ENCODE measurements around the gene SPATS2.
"Not testable (repeated sequence)": the region's sequence is repeated elsewhere in the genome, so short reads cannot be mapped to it uniquely, and the experiment has no call there.

SPATS2 gene

DNA sequence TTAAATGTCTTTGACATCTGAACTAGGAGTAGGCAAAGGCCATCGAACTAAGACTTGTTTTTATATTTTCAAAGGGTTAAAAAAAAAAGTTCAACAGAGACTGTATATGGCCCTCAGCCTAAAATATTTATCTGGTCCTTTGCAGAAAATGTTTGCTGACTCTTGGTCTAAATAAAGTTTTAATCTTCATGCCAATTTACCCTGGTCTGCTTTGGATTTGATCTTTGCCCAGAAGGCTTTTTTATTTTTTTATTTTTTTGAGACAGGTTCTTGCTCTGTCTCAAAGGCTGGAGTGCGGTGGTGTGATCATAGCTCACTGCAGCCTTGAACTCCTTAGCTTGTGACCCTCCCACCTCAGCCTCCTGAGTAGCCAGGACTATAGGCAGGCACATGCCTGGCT, 47.1 kb downstream of the SPATS2 start:
- no peak for DNase-seq

DNA sequence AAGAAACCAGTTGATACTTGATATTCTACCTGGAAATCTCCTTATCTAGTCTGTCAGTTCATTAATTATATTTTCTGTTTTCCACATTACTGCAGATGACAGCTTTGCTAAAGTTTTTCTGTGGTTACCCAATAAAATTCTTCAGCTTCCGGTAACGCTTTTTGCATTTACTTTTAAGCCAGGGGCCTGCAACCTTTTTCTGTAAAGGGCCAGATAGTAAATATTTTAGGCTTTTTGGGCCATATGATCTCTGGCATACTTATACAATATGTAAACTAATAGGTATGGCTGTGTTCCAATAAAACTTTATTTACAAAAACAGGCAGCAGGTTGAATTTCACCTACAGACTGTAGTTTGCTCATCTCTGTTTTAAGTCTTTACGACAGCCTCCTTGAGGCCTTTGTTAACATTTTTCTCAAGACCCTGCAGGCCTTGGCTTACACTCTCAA, 48.3 kb downstream of the SPATS2 start:
- DNase-seq: no peak

DNA sequence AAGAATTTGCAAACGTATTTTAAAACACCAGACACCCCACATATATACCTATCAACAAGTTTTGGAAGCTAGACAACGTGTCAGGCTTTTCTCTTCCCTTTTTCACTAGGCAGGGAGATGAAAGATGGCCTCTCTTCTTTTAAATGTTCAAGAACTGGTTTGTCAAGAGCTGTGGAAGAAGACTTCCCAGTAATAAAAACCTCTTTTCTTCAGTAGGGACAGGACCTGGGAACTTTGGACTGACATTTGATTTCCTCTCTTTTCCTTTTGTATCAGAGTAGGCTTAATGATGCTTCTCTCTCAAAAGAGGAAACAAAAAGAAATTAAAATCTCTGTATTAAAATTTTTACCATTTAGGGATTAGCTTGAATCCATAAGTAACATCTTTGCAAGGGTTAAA, 49.6 kb downstream of the SPATS2 start:
- no peak for DNase-seq

DNA sequence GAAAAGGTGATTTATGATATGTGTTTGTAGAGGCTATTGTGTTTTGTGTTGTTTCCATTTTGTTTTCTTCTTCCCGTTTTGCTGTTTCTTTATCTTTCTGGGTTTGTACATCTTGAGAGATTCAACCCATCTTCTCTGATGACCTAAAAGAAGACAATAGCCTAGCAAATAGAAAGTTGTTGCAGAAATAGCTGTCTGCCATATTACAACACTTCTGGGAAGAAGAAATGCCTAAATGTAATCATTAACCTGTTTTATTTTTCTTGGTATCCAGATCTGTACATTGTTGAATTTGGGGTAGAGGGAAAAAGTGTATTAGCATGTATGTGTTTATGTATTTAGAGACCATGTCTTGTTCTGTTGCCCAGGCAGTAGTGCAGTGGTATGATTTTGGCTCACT, 50.3 kb downstream of the SPATS2 start:
- no peak for DNase-seq

DNA sequence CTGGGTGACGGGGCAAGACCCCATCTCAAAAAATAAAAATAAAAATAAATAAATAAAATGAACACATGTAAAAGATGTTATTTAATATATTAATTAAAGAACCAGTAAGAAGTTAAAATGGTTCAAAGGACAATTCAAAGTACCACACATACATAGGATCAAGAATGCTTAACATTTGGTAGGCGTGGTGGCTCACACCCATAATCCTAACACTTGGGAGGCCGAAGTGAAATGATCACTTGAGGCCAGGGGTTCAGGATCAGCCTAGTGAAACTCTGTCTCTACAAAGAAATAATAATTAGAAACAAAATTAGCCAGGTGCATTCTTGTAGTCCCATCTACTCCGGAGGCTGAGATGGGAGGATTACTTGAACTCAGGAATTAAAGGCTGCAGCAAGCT, 53.3 kb downstream of the SPATS2 start:
- DNase-seq: no peak

DNA sequence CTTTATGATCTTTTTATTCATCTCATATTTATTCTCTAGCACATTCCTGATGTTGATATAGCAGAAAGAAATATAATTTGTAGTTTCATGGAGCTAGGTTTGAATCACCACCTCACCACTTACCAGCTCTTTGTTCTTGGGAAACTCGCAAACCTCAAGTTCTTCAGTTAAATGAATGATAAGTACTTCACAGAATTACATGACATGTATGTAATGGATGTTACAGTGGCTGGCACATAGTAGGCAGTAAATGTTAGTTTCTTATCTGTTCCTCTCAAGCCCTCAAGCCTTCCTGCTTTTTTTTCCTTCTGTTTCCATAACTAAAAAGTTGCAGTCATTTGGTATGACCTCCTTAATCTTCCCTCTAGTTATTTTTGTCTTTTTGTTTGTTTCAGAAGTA, 54.9 kb downstream of the SPATS2 start:
- no peak for DNase-seq

DNA sequence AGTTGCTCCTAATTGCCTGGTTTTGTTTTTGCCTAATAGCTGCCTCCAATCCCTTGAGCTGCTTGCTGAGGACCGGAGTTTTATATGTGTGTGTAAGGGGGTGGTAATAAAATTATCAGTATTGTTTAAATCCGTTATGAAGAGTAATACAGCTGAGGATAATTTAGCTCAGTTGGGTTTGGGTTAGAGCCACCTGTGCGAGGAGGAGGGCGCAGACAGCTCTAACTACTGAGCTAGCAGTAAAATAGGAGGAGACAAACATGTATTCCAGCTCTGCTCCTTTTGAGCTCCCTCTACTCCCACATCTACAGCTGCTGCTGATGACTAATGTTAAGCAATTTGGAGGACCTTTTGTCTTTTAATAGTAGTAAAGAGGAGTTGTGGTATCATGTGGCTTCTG, 61.5 kb downstream of the SPATS2 start:
- no peak for DNase-seq

DNA sequence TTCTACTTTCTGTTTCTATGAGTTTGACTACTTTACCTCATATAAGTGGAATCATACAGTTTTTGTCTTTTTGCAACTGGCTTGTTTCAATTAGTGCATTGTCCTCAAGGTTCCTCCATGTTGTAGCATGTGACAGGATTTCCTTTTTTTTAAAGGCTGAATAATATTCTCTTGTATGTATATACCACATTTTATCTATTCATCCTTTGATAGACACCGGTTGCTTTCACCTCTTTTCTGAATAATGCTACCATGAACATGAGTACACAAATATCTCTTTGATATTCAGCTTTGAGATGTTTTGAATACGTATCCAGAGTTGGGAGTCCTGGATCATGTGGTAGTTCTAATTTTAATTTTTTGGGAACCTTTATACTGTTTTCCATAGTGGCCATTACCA, 65.4 kb downstream of the SPATS2 start:
- no peak for DNase-seq

DNA sequence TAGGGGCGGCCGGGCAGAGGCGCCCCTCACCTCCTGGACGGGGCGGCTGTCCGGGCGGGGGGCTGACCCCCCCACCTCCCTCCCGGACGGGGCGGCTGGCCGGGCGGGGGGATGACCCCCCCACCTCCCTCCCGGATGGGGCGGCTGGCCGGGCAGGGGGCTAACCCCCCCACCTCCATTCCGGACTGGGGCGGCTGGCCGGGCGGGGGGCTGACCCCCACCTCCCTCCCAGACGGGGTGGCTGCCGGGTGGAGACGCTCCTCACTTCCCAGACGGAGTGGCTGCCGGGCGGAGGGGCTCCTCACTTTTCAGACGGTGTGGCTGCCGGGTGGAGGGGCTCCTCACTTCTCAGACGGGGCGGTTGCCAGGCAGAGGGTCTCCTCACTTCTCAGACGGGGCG, 69.5 kb downstream of the SPATS2 start:
- not testable (repeated sequence) for DNase-seq

DNA sequence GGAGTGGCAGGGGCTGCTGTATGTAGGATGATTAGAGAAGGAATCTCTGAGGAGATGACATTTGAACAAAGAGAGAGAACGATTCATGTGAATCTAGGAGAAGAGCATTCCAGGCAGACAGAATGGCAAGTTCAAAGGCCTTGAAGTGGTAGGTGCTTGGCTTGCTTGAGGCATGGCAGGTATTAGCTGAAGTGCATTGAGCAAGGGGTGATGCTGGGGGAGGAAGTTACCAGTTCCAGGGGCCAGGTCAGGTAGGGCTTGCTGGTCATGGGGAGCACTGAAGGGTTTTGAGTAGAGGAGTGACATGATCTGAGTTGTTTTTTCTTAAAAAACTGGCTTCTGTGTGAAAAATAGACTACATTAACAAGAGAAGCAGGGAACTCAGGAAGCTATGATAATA, 71.8 kb downstream of the SPATS2 start:
- DNase-seq: no peak

DNA sequence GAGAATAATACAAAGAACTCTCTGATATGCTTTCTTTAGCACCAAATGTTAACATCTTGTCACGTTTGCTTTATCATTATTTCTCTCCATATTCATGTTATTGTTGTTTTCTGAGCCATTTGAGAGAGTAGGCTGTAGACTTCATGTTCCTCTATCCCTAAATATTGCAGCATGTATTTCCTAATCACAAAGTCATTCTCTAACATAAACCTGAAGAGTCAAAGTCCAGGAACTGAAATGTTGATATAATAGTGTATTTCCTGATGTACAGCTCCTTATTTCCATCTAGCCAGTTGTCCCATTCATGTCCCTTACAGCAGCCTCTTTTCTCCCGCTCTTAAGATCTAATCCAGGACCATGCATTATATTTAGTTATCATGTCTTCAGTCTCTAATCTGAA, 72.8 kb downstream of the SPATS2 start:
- DNase-seq: no peak

DNA sequence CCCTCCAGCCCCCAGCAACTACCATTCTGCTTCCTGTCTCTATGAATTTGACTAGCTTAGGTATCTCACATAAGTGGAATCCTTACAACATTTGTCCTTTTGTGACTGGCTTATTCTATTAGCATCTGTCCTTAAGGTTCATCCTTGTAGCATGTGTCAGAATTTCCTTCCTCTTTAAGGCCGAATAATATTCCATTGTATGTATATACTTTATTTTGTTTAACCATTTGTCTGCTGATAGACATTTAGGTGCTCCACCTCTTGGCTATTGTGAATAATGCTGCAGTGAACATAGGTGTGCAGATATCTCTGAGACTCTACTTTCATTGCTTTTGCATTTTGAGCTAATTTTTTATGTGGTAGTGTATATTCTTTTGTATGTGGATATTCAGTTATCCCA, 75.7 kb downstream of the SPATS2 start:
- DNase-seq: no peak

DNA sequence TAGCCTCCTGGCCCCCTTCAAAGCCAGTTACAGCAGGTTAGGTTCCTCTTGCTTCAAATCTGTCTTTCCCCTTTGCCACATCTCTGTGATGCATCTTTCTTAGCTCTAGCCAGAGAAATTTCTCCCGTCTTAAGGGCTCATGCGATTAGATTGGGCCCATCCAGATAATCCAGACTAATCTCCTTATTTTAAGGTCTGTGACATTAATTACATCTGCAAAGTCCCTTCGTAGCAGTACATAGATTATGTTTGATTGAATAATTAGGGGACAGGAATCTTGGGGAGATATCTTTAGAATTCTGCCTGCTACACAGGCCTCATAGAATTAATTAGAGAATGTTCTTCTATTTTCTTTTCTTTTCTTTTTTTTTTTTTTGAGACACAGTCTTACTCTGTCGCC, 79.3 kb downstream of the SPATS2 start:
- DNase-seq: no peak

DNA sequence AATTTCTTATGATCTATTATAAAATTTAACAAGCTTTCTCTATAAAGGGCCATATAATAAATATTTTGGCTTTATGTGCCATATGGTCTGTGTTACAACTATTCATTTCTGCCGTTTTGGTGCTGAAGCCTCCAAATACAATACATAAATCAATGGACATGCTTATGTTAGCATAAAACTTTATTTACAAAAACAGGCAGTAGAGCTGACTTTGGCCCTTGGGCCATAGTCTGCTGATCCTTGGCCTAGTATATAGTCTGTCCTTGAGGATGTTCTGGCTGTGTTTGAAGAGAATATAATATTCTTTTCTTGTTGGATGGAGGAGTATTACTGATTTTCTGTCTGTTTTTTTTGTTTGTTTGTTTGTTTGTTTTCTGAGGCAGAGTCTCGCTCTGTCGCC, 81.6 kb downstream of the SPATS2 start:
- no peak for DNase-seq

DNA sequence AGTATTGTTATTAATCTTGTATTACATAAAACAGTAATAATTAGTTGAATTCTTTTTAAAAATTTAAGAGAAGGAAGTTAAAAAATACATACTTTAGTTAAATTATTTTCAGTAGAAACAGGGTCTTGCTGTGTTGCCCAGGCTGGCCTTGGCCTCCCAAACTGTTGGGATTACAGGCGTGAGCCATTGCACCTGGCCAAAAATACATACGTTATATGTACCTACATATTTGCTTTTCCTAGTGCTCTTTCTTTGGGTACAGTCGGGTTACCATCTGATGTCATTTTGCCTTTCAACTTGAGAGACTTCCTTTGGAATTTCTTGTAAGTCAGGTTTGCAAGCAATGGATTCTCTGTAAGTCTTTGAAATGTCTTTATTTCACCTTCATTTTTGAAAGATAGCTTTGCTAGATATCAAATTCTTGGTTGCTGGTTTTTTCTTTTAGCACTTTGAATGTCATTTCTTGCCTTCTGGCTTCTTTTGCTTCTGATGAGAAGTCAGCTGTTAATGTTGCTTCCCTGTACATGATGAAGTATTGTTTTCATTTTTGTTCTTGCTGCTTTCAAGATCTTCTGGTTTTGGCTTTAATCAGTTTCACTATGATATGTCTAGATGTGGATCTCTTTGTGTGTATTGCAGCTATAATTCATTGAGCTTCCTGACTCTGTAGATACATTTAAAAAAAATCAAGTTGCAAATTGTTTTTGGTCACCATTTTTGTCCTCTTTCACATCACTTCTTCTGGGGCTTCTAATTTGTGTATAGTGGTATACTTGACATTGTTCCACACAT, 84.4 kb downstream of the SPATS2 start:
- DNase-seq: no peak

DNA sequence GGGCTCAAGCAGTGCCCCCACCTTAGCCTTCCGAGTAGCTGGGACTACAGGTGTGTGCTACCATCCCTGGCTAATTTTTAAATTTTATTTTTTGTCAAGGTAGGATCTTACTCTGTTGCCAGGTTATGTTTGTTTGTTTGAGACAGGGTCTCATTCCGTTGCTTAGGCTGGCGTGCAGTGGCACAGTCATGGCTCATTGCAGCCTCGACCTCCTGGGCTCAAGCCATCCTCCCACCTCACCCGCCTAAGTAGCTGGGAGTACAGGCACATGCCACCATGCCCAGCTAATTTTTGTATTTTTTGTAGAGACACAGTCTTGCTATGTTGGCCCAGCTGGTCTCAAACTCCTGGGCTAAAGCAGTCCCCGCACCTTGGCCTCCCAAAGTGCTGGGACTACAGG, 88.2 kb downstream of the SPATS2 start:
- no peak for DNase-seq

DNA sequence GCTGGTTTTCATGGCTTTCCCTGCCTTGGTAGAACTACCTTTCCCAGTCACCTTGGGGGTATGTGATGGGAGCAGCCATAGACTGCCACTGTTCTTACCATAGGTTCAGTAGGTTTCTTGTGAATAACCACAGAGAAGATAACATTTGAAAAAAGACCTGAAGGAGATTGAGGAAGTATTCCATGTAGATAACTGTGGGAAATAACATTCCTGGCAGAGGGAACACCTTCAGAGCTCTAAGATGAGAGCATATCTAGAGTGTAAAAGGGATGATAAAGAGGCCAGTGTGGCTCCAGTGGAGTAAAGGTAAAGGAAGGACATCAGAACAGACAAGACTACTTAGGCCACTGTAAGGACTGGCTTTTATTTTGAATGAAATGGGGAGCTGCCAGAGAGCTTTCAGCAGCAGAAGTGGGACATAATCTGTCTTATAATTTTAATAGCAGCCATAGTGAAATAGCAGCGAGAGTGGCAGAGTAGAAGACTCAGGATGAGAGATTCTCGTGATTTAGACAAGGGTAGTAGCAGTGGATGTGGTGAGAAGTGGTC, 88.9 kb downstream of the SPATS2 start:
- DNase-seq: no peak

DNA sequence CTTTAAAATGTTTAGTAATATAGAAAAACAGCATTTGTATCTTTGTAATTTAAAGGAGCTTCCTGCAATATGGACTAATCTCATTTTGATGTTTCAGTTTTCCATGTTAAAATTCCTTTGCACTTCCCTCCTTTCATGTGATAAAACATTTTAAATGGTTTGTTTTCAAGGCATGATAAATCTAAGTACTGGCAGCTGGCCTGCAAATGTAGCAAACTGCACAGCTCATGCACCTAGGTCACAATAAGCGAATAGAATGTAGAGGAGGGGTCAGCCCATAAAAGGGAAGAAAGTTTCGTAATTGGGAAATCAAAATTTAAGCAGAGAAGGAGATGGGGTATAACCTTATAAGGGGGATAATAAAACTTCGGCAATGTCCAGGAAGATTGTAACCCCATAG, 91.6 kb downstream of the SPATS2 start:
- DNase-seq: no peak

DNA sequence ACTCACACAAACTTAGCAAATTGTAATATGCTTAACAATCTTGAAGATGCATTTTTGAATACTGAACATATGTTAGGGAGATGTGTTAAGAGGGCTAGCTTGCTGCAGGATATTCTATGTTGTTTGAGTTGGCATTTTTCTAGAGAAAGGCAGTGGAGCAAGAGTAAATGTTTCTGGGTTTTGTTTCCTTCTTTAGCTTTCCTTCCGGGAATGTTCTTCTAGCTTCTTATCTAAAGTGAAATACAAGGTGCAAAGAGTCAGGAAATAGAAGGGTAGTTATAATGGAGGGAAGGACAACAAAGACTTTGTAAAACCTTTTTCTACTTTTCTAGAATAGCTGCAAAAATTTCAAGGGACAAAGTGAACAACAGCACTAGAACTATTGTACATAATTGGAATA, 94.0 kb downstream of the SPATS2 start:
- no peak for DNase-seq

DNA sequence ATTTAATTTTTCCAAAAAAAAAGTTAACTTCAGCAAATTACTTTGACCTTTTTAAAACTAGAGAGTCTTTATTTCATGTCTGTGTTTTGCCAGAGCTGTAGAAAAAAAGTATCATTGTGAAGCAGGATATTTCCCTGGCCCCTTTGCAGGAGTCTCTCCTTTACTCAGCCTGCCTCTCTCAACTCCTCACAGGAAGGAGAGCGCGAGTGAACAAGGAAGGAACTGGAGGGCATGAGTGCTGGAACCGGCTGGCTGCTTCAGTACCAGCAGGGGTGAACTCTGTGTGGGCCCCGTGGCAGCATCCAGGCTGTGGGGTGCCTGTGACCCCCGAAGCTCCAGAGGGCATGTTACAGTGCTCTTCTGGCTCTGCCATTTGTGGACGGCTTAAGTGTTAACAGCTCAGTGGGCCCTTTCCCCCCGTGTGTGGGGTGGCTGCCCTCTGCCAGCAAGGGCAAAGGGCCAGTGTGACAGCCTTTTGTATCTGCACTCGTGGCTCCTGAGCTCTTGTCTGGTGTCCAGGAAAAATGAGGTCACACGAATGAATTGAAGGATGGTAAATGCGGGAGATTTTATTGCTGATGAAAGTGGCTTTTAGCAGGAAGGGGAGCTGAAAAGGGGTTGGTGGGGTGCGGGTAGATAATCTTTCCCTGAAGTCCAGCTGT, 95.0 kb downstream of the SPATS2 start:
- DNase-seq: no peak

DNA sequence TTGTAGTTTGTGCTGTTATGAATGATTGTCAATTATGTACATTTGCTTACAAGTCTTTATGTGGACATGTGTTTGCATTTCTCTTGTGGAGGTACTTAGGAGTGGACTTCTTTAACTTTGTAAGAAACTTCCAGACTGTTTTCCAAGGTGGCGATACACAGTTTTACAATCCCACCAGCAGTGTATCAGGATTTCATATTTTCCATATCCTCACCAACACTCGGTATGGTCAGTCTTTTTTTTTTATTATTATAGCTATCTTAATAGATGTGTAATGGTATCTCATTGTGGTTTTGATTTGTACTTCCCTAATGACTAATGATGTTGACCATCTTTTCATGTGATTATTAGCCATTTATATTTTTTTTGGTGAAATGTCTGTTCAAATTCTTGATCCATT, 97.9 kb downstream of the SPATS2 start:
- DNase-seq: no peak

DNA sequence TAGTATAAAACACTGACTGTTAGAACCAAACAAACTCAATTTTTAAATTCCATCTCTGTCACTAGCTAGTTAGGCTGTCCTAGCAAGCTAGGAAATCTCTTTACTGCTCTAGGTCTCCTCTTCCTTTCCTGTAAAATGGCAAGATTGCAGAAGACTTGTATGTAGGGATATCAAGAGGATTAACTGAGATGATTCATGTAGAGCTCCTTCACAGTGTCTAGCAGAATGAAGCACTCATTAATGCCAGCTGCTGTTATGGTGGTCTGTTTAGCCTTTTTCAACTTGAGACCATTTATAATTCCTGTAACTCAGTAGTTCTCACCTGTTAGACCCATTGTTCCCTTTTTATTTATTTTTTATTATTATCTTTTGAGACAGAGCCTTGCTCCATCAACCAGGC, 103.7 kb downstream of the SPATS2 start:
- DNase-seq: no peak

DNA sequence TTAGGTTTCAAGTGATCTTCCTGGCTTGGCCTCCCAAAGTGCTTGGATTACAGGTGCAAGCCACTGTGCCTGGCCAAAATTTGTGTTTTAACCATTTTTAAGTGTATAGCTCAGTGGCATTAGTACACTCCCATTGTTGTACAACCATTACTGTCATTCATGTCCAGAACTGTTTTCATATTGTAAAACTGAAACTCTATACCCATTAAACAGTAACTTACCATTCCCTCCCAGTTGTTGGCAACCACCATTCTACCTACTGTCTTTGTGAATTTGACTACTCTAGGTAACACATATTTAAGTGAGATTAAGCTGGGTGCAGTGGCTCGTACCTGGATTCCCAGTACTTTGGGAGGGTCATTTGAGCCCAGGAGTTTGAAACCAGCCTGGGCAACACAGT, 104.3 kb downstream of the SPATS2 start:
- DNase-seq: no peak

DNA sequence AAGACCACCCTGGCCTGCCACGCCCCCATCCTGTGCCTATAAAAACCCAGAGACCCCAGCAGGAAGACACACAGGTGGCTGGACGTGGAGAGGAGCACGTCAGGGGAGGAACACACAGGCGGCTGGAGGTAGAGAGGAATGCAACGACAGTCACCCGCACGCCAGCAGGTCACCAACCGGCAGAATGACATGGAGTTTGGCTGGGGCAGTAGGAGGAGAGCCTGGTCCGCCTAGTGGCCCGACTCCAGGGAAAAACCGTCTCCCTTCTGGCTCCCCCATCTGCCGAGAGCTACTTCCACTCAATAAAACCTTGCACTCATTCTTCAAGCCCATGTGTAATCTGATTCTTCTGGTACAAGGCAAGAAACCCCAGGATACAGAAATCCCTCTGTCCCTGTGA, 108.8 kb downstream of the SPATS2 start:
- DNase-seq: no peak

Measured in CD4-positive, alpha-beta T cell treated with Interleukin-1 beta for 1 hour (primary cell).